Body of pancreas (tissue), 4 donors: ENCODE measurements around the gene GALNT17. TPM values are rescaled to one million over a fixed set of nuclear protein-coding genes. Genes with fewer than 3 reads are reported as not detected.

ENCODE experiments used
- ATAC-seq: fragments of 150-250 bp; one replicate; pipeline ENCODE4 v1.9.1; 2016
- DNase-seq, 4 donors: peaks; one replicate each; pipeline ENCODE4 v3.0.0-alpha.2; 2019
- H3K27ac ChIP-seq, 4 donors: fragments of 200-600 bp; sonication (generic); 1 replicate in 3 of 4; 2 replicates in 1 of 4; pipeline versions ENCODE4 v1.5.1 to v1.6.1; 2016 to 2019; ENCODE audit warnings: mild to moderate bottlenecking in 1 of 4, mixed read lengths in 1 of 4, moderate library complexity in 1 of 4
- H3K27me3 ChIP-seq, 2 donors: fragments of 200-600 bp; sonication (generic); one replicate each; pipeline ENCODE4 v1.6.0; 2016; ENCODE audit warnings: mild to moderate bottlenecking in 1 of 2
- H3K36me3 ChIP-seq, 2 donors: fragments of 200-600 bp; sonication (generic); replicated peaks in 1 of 2; 2 replicates each; pipeline ENCODE4 v1.5.1; 2016; ENCODE audit warnings: low read depth in 2 of 2; ENCODE audit not compliant: insufficient read depth in 1 of 2
- H3K4me1 ChIP-seq: fragments of 200-600 bp; sonication (generic); one replicate; pipeline ENCODE4 v1.6.0; 2016
- H3K4me3 ChIP-seq, 2 donors: fragments of 200-600 bp; sonication (generic); 1 replicate in 1 of 2; 2 replicates in 1 of 2; pipeline ENCODE4 v1.5.1; 2016 to 2019
- H3K9me3 ChIP-seq, 3 donors: fragments of 200-600 bp; sonication (generic); 1 replicate in 2 of 3; 2 replicates in 1 of 3; pipeline ENCODE4 v1.5.1; 2016
- CTCF ChIP-seq, 7 experiments: fragments of 450-650 bp in 4 of 7; fragments of 200-600 bp in 3 of 7; sonication (generic) in 3 of 7; IDR thresholded peaks; one replicate each; pipeline ENCODE4 v1.5.1; 2016 to 2019; ENCODE audit warnings: antibody characterized with exemption in 7 of 7
- POLR2A ChIP-seq, 3 donors: fragments of 450-650 bp; IDR thresholded peaks; one replicate each; pipeline ENCODE4 v1.6.1; 2016; ENCODE audit warnings: antibody characterized with exemption in 3 of 3, mild to moderate bottlenecking in 2 of 3
- WGBS, 2 donors: methylation state at CpG; one replicate each; pipeline ENCODE4 v1.1.5; 2017; 5-methylcytosine and 5-hydroxymethylcytosine counted together
- intact Hi-C: fragments of 100-400 bp; cut with DNase I; formaldehyde crosslinking; loops from one replicate; pipeline ENCODE4 v1.15.1; 2023
- total RNA-seq, 2 donors: library from RNA; depleted of rRNA; stranded (reverse); fragments of >200 nt; gene quantifications; one replicate each; pipeline ENCODE4 v1.1.0, GENCODE V29; 2016

GALNT17 gene
- total RNA-seq, 2 donors from 2014 or later: 6.5 to 27.4 TPM

- Histone ChIP-seq H3K9me3 (no peaks in the 10 kb centered on the region), H3K27me3 (no peaks in the 10 kb centered on the region), H3K36me3 (no peaks in the 10 kb centered on the region), H3K4me3 (no peak overlapping the region), H3K4me1 (no peaks in the 10 kb centered on the region), H3K27ac (no peak overlapping the region)
- DNase-seq: no peak
- intact Hi-C loops: no loop called here
- no peak for ATAC-seq
- no peak for TF ChIP-seq CTCF (IDR thresholded peaks at IDR 0.05)
- TF ChIP-seq POLR2A (IDR thresholded peaks at IDR 0.05): no peak
- WGBS, 2 donors: 42 to 54% methylated on average over 6 of the region's 6 CpGs
Measured at GRCh38 chr7:71308096-71308495, 176.2 kb downstream of the GALNT17 start.

GRCh38 chr7:71311576-71311975, 179.6 kb downstream of the GALNT17 start:
- intact Hi-C loops: no loop called here
- H3K9me3 ChIP-seq: no peaks in the 10 kb centered on the region
- no peak overlapping the region for H3K4me3 ChIP-seq
- H3K36me3 ChIP-seq: no peaks in the 10 kb centered on the region
- H3K27ac ChIP-seq: no peak overlapping the region
- H3K4me1 ChIP-seq: no peaks in the 10 kb centered on the region
- 70 to 94% methylated on average over 2 of the region's 2 CpGs for WGBS, 2 donors
- no peak for ATAC-seq
- TF ChIP-seq CTCF (IDR thresholded peaks at IDR 0.05): no peak
- no peak for TF ChIP-seq POLR2A (IDR thresholded peaks at IDR 0.05)
- no peaks in the 10 kb centered on the region for H3K27me3 ChIP-seq
- no peak for DNase-seq

GRCh38 chr7:71312755-71313490, 181.0 kb downstream of the GALNT17 start:
- DNase-seq (no peak), ATAC-seq (no peak)
- H3K9me3 ChIP-seq: no peaks in the 10 kb centered on the region
- no peaks in the 10 kb centered on the region for H3K27me3 ChIP-seq
- no peak overlapping the region for H3K4me3 ChIP-seq
- WGBS, 2 donors: 74 to 87% methylated on average over 3 of the region's 3 CpGs
- TF ChIP-seq POLR2A (IDR thresholded peaks at IDR 0.05): no peak
- TF ChIP-seq CTCF (IDR thresholded peaks at IDR 0.05): no peak
- no peaks in the 10 kb centered on the region for H3K4me1 ChIP-seq
- intact Hi-C loops: no loop called here
- H3K27ac ChIP-seq: no peak overlapping the region
- H3K36me3 ChIP-seq: no peaks in the 10 kb centered on the region

GRCh38 chr7:71313553-71313952, 181.6 kb downstream of the GALNT17 start:
- TF ChIP-seq POLR2A (IDR thresholded peaks at IDR 0.05) (no peak), CTCF (IDR thresholded peaks at IDR 0.05) (no peak)
- ATAC-seq: no peak
- no peak overlapping the region for H3K27ac ChIP-seq
- H3K36me3 ChIP-seq: no peaks in the 10 kb centered on the region
- no peaks in the 10 kb centered on the region for H3K9me3 ChIP-seq
- H3K4me1 ChIP-seq: no peaks in the 10 kb centered on the region
- WGBS, 2 donors: 30 to 37% methylated on average over 3 of the region's 3 CpGs
- no peak for DNase-seq
- H3K4me3 ChIP-seq: no peak overlapping the region
- H3K27me3 ChIP-seq: no peaks in the 10 kb centered on the region
- intact Hi-C loops: no loop called here

- ATAC-seq: no peak
- no peaks in the 10 kb centered on the region for H3K27me3 ChIP-seq
- H3K36me3 ChIP-seq: no peaks in the 10 kb centered on the region
- 63 to 72% methylated on average over 2 of the region's 2 CpGs for WGBS, 2 donors
- no peaks in the 10 kb centered on the region for H3K4me1 ChIP-seq
- DNase-seq: no peak
- TF ChIP-seq POLR2A (IDR thresholded peaks at IDR 0.05): no peak
- no peak for TF ChIP-seq CTCF (IDR thresholded peaks at IDR 0.05)
- H3K9me3 ChIP-seq: no peaks in the 10 kb centered on the region
- no peak overlapping the region for H3K27ac ChIP-seq
- intact Hi-C loops: no loop called here
- H3K4me3 ChIP-seq: no peak overlapping the region
Measured at GRCh38 chr7:71320916-71321315, 189.0 kb downstream of the GALNT17 start.
